PC-9 (cell line): Measurements from ENCODE around the gene GH1. TPM values are rescaled to one million over a fixed set of nuclear protein-coding genes. Genes with fewer than 3 reads are reported as not detected.

Experiments used
- BruUV-seq: library from RNA; stranded (reverse); fragments of 400-500 nt; replicated peaks from 2 replicates; lab custom pipeline; 2021; lab: Mats Ljungman, UMichigan
- CTCF ChIA-PET: fragments of 300-600 bp; sonication (Branson Sonifier 250); formaldehyde crosslinking; loops from one replicate; lab custom pipeline; 2022; ENCODE audit warnings: antibody characterized with exemption; lab: Charles Lee
- POLR2A ChIA-PET: fragments of 300-600 bp; sonication (Branson Sonifier 250); formaldehyde crosslinking; loops from one replicate; lab custom pipeline; 2022; ENCODE audit warnings: antibody characterized with exemption; ENCODE audit not compliant: unreplicated experiment; lab: Charles Lee
- DNase-seq, 2 experiments: peaks; one replicate each; pipeline versions ENCODE4 v3.0.0 to v3.0.0-alpha.2; 2015 to 2022; ENCODE audit warnings: mixed read lengths in 1 of 2
- H2AFZ ChIP-seq: fragments of 200-600 bp; sonication (generic); 2 replicates; pipeline ENCODE4 v1.8.1; 2017; ENCODE audit warnings: antibody characterized with exemption
- H3F3A ChIP-seq: fragments of 200-600 bp; sonication (generic); 2 replicates; pipeline ENCODE4 v1.8.1; 2017; ENCODE audit warnings: antibody characterized with exemption, mild to moderate bottlenecking, low read depth; ENCODE audit not compliant: insufficient read depth
- H3K27ac ChIP-seq: fragments of 200-600 bp; sonication (generic); 2 replicates; pipeline ENCODE4 v1.6.1; 2016; ENCODE audit warnings: mixed run types
- H3K27me3 ChIP-seq: fragments of 200-600 bp; sonication (generic); 2 replicates; pipeline ENCODE4 v1.6.1; 2016; ENCODE audit warnings: low read depth, mixed run types; ENCODE audit not compliant: insufficient read depth
- H3K36me3 ChIP-seq: fragments of 200-600 bp; sonication (generic); 2 replicates; pipeline ENCODE4 v1.6.1; 2016; ENCODE audit warnings: low read depth, mixed run types
- H3K4me1 ChIP-seq: fragments of 200-600 bp; sonication (generic); replicated peaks from 2 replicates; pipeline ENCODE4 v1.6.1; 2016; ENCODE audit warnings: mixed run types; ENCODE audit not compliant: insufficient read depth
- H3K4me2 ChIP-seq: fragments of 200-600 bp; sonication (generic); 2 replicates; pipeline ENCODE4 v1.6.1; 2017; ENCODE audit warnings: mixed run types
- H3K4me3 ChIP-seq: fragments of 200-600 bp; sonication (generic); 2 replicates; pipeline ENCODE4 v1.6.1; 2016; ENCODE audit warnings: mixed run types
- H3K79me2 ChIP-seq: fragments of 200-600 bp; sonication (generic); 2 replicates; pipeline ENCODE4 v1.6.1; 2017; ENCODE audit warnings: low read depth, mixed run types
- H3K9me2 ChIP-seq: fragments of 200-600 bp; sonication (generic); 2 replicates; pipeline ENCODE4 v1.8.1; 2017; ENCODE audit warnings: mild to moderate bottlenecking; ENCODE audit not compliant: insufficient read depth
- H3K9me3 ChIP-seq: fragments of 200-600 bp; sonication (generic); 2 replicates; pipeline ENCODE4 v1.8.1; 2016; ENCODE audit warnings: low read depth; ENCODE audit not compliant: insufficient read depth
- H4K20me1 ChIP-seq: fragments of 200-600 bp; sonication (generic); 2 replicates; pipeline ENCODE4 v1.8.1; 2017; ENCODE audit not compliant: insufficient read depth
- EZH2 ChIP-seq: fragments of 200-600 bp; sonication (generic); IDR thresholded peaks from 2 replicates; pipeline ENCODE4 v1.8.0; 2017; ENCODE audit warnings: antibody characterized with exemption, low read depth
- intact Hi-C: fragments of 100-400 bp; cut with micrococcal nuclease; formaldehyde crosslinking; loops from one replicate; pipeline ENCODE4 v1.10.0; 2022; ENCODE audit not compliant: unreplicated experiment
- total RNA-seq: library from RNA; stranded (reverse); gene quantifications from 2 replicates; pipeline ENCODE4 v1.2.3, GENCODE V29; 2021
- TF ChIP-seq, protein P1 (sequence below): fragments of 200-600 bp; sonication (generic); conservative IDR thresholded peaks from 2 replicates; pipeline ENCODE4 v1.6.1; 2017; ENCODE audit warnings: mixed run types, antibody characterized with exemption, mild to moderate bottlenecking, moderate library complexity

GH1 gene
- total RNA-seq, 1 experiment from 2014 or later, result not detected

DNA sequence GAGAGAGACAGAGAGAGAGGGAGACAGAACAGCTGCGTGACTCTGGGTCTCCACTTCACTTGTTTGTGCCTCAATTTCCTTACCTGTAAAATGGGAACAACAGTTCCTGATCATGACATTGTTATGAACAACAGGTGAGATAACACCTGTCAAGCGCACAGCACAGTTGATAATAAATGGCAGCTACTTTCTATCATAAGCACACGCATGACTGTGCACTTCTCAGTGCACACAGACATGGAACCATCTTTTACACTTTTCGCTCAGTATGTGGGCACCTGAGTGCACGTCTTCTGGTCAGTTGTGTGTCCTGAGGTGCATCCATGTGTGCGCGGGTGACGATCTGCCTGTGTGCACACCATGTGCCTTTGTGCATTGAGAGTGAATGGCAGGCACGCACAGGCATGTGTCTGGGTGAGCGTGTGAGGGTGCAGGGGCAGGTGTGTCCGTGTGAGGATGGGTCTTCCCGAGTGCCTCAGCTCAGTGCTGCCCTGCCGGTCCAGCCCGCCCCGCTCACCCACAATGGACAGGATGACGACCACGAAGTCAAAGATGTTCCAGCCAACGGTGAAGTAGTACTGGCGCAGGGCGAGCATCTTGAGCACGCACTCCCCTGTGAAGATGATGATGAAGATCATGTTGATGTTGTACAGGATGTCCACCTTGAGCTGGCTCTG is 23.8 kb upstream of the GH1 start:
- no peaks in the 10 kb centered on the region for H3K4me1 ChIP-seq
- H3K4me2 ChIP-seq, result no peak overlapping the region
- no peaks in the 10 kb centered on the region for H3K36me3 ChIP-seq
- no peak overlapping the region for H3K27ac ChIP-seq
- no peak for TF ChIP-seq EZH2
- TF ChIP-seq, protein P1, sequence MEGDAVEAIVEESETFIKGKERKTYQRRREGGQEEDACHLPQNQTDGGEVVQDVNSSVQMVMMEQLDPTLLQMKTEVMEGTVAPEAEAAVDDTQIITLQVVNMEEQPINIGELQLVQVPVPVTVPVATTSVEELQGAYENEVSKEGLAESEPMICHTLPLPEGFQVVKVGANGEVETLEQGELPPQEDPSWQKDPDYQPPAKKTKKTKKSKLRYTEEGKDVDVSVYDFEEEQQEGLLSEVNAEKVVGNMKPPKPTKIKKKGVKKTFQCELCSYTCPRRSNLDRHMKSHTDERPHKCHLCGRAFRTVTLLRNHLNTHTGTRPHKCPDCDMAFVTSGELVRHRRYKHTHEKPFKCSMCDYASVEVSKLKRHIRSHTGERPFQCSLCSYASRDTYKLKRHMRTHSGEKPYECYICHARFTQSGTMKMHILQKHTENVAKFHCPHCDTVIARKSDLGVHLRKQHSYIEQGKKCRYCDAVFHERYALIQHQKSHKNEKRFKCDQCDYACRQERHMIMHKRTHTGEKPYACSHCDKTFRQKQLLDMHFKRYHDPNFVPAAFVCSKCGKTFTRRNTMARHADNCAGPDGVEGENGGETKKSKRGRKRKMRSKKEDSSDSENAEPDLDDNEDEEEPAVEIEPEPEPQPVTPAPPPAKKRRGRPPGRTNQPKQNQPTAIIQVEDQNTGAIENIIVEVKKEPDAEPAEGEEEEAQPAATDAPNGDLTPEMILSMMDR, result no peak
- no peaks in the 10 kb centered on the region for H3K9me3 ChIP-seq
- no peaks in the 10 kb centered on the region for H3K79me2 ChIP-seq
- no TSS peak for BruUV-seq
- no peaks in the 10 kb centered on the region for H3F3A ChIP-seq
- ChIA-PET POLR2A (no interaction called here), CTCF (interaction anchor here (0.6 kb wide), 1 partner anchor 51 kb away, joined by 4 read pairs; no protein-coding TSS in a partner anchor)
- no peak overlapping the region for H3K4me3 ChIP-seq
- H3K9me2 ChIP-seq, result no peaks in the 10 kb centered on the region
- no peaks in the 10 kb centered on the region for H4K20me1 ChIP-seq
- H3K27me3 ChIP-seq, result peaks cover 11% of the 10 kb centered on the region
- no peak overlapping the region for H2AFZ ChIP-seq
- intact Hi-C loops, result no loop called here
- DNase-seq, result no peak

DNA sequence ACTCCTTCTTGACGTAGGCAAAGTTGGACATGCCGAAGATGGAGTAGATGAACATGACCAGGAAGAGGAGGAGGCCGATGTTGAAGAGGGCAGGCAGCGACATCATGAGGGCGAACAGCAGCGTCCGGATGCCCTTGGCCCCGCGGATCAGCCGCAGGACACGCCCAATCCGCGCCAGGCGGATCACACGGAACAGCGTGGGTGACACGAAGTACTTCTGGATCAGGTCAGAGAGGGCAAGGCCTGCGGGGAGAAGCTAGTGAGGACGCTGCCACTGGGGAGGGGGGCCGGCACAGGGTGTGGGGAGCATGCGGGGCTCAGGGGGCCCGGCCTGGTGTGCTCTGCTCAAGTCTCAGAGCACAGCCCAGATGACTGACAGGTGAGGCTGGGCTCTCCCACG is 23.1 kb upstream of the GH1 start:
- Histone ChIP-seq H3K27me3 (peaks cover 11% of the 10 kb centered on the region), H3F3A (no peaks in the 10 kb centered on the region), H3K4me2 (no peak overlapping the region), H3K4me1 (no peaks in the 10 kb centered on the region), H3K4me3 (no peak overlapping the region), H2AFZ (no peak overlapping the region), H3K27ac (no peak overlapping the region), H3K36me3 (no peaks in the 10 kb centered on the region), H3K9me2 (no peaks in the 10 kb centered on the region), H4K20me1 (no peaks in the 10 kb centered on the region), H3K79me2 (no peaks in the 10 kb centered on the region), H3K9me3 (no peaks in the 10 kb centered on the region)
- no TSS peak for BruUV-seq
- CTCF ChIA-PET, result interaction anchor here (0.6 kb wide), 1 partner anchor 13 kb away, joined by 6 read pairs; no protein-coding TSS in a partner anchor
- DNase-seq, result no peak
- TF ChIP-seq, protein P1, result no peak
- TF ChIP-seq EZH2, result no peak
- POLR2A ChIA-PET, result no interaction called here
- intact Hi-C loops, result no loop called here

DNA sequence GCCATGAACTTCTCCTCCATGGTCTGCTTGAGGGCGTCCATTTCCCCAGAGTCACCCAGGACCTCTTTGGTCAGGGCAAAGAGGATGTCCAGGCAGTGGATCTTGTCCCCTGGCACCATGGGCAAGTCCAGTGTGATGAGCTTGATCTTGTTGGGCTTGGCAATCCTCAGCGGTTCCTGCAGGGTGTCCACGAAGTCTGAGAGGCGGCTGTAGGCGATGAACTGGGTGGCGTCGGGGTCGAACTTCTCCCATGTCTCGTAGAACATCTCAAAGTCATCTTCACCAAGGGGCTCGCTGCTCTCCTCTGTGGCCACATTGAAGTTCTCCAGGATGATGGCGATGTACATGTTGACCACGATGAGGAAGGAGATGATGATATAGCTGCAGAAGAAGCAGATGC is 22.5 kb upstream of the GH1 start:
- H3F3A ChIP-seq, result no peaks in the 10 kb centered on the region
- H4K20me1 ChIP-seq, result no peaks in the 10 kb centered on the region
- TF ChIP-seq EZH2, result no peak
- TF ChIP-seq, protein P1, result no peak
- no peak overlapping the region for H3K4me2 ChIP-seq
- peaks cover 11% of the 10 kb centered on the region for H3K27me3 ChIP-seq
- BruUV-seq, result no TSS peak
- H3K27ac ChIP-seq, result no peak overlapping the region
- H2AFZ ChIP-seq, result no peak overlapping the region
- no peak overlapping the region for H3K4me3 ChIP-seq
- no peaks in the 10 kb centered on the region for H3K9me2 ChIP-seq
- intact Hi-C loops, result no loop called here
- ChIA-PET POLR2A (no interaction called here), CTCF (interaction anchor here (0.6 kb wide), 1 partner anchor 14 kb away, joined by 6 read pairs; no protein-coding TSS in a partner anchor)
- no peaks in the 10 kb centered on the region for H3K4me1 ChIP-seq
- no peaks in the 10 kb centered on the region for H3K79me2 ChIP-seq
- no peaks in the 10 kb centered on the region for H3K36me3 ChIP-seq
- DNase-seq, result no peak
- H3K9me3 ChIP-seq, result no peaks in the 10 kb centered on the region
